IMR-90 (cell line): Measurements from ENCODE around the gene SINHCAF. TPM values are rescaled to one million over a fixed set of nuclear protein-coding genes. Genes with fewer than 3 reads are reported as not detected.

Experiments used
- ATAC-seq: fragments of 200-7000 bp; cut with Tn5 transposase; 2 replicates; pipeline ENCODE4 v1.9.1; 2020; ENCODE audit warnings: low read depth, mild to moderate bottlenecking, moderate library complexity
- BruUV-seq: library from RNA; stranded (reverse); fragments of 400-500 nt; replicated peaks from 2 replicates; lab custom pipeline; 2021; lab: Mats Ljungman, UMichigan
- CTCF ChIA-PET: fragments of 300-600 bp; formaldehyde crosslinking; extraction: SDS; loops from one replicate; lab custom pipeline; 2021; ENCODE audit warnings: antibody characterized with exemption; lab: Yijun Ruan, JAX
- POLR2A ChIA-PET: fragments of 300-600 bp; sonication (Branson Sonifier 250); formaldehyde crosslinking; loops from one replicate; lab custom pipeline; 2022; ENCODE audit warnings: antibody characterized with exemption; ENCODE audit not compliant: unreplicated experiment; lab: Charles Lee
- DNase-seq: peaks from one replicate; pipeline ENCODE4 v3.0.0; 2013
- H2AFZ ChIP-seq: replicated peaks from 2 replicates; pipeline ENCODE3; 2013; ENCODE audit warnings: low read length, mild to moderate bottlenecking; ENCODE audit not compliant: poor library complexity
- H2AK5ac ChIP-seq: 2 replicates; pipeline ENCODE4 v1.6.1; 2013; ENCODE audit warnings: low read depth, low read length, inconsistent platforms
- H2AK9ac ChIP-seq: replicated peaks from 2 replicates; pipeline ENCODE3; 2013; ENCODE audit warnings: mild to moderate bottlenecking, low read depth, low read length, moderate library complexity; ENCODE audit not compliant: poor library complexity
- H2BK120ac ChIP-seq: 2 replicates; pipeline ENCODE4 v1.6.1; 2013; ENCODE audit warnings: low read depth, low read length, inconsistent platforms
- H2BK15ac ChIP-seq: 3 replicates; pipeline ENCODE4 v1.6.1; 2013; ENCODE audit warnings: low read depth, low read length, inconsistent platforms
- H2BK20ac ChIP-seq: 2 replicates; pipeline ENCODE4 v1.6.1; 2013; ENCODE audit warnings: low read depth, mild to moderate bottlenecking, inconsistent platforms, low read length, moderate library complexity
- H2BK5ac ChIP-seq: 2 replicates; pipeline ENCODE4 v1.6.1; 2013; ENCODE audit warnings: mild to moderate bottlenecking, low read depth, low read length, inconsistent platforms; ENCODE audit not compliant: poor library complexity, severe bottlenecking
- H3K14ac ChIP-seq: replicated peaks from 2 replicates; pipeline ENCODE4 v1.6.1; 2013; ENCODE audit warnings: low read depth, low read length, inconsistent platforms
- H3K18ac ChIP-seq: 2 replicates; pipeline ENCODE4 v1.6.1; 2013; ENCODE audit warnings: low read depth, low read length, control low read depth
- H3K23ac ChIP-seq: 2 replicates; pipeline ENCODE4 v1.6.1; 2013; ENCODE audit warnings: low read depth, low read length, inconsistent platforms
- H3K27ac ChIP-seq: 2 replicates; pipeline ENCODE4 v1.5.1; 2013; ENCODE audit warnings: mild to moderate bottlenecking, control low read depth, low read length; ENCODE audit not compliant: insufficient read depth
- H3K27me3 ChIP-seq: 2 replicates; pipeline ENCODE4 v1.6.1; 2013; ENCODE audit warnings: low read length; ENCODE audit not compliant: control insufficient read depth, insufficient read depth
- H3K36me3 ChIP-seq: 2 replicates; pipeline ENCODE4 v1.6.1; 2013; ENCODE audit warnings: low read length, mixed read lengths; ENCODE audit not compliant: control insufficient read depth, insufficient read depth
- H3K4ac ChIP-seq: 2 replicates; pipeline ENCODE4 v1.6.1; 2013; ENCODE audit warnings: low read depth, low read length, inconsistent platforms
- H3K4me1 ChIP-seq: 2 replicates; pipeline ENCODE4 v1.6.1; 2013; ENCODE audit warnings: low read length, mixed read lengths; ENCODE audit not compliant: control insufficient read depth, insufficient read depth
- H3K4me2 ChIP-seq: 2 replicates; pipeline ENCODE4 v1.6.1; 2013; ENCODE audit warnings: low read depth, mild to moderate bottlenecking, control low read depth, low read length, moderate library complexity
- H3K4me3 ChIP-seq: 2 replicates; pipeline ENCODE4 v1.5.1; 2013; ENCODE audit warnings: low read depth, mild to moderate bottlenecking, control low read depth, low read length, moderate library complexity; ENCODE audit not compliant: insufficient read depth
- H3K56ac ChIP-seq: 2 replicates; pipeline ENCODE4 v1.6.1; 2013; ENCODE audit warnings: low read length, inconsistent platforms; ENCODE audit not compliant: insufficient read depth; ENCODE audit errors: extremely low read depth
- H3K79me1 ChIP-seq, 2 experiments: 2 replicates each; pipeline ENCODE4 v1.6.1; 2013; ENCODE audit warnings: low read length in 2 of 2, inconsistent platforms in 1 of 2, low read depth in 1 of 2
- H3K9ac ChIP-seq: 2 replicates; pipeline ENCODE4 v1.6.1; 2013; ENCODE audit warnings: low read depth, low read length, control low read depth
- H3K9me1 ChIP-seq: 2 replicates; pipeline ENCODE4 v1.6.1; 2013; ENCODE audit warnings: low read length, inconsistent platforms; ENCODE audit not compliant: insufficient read depth
- H3K9me3 ChIP-seq: 2 replicates; pipeline ENCODE4 v1.6.1; 2013; ENCODE audit warnings: low read length; ENCODE audit not compliant: control insufficient read depth, insufficient read depth
- H4K20me1 ChIP-seq: 2 replicates; pipeline ENCODE4 v1.6.1; 2013; ENCODE audit warnings: low read length, inconsistent platforms; ENCODE audit not compliant: insufficient read depth
- H4K5ac ChIP-seq: 2 replicates; pipeline ENCODE4 v1.6.1; 2013; ENCODE audit warnings: mild to moderate bottlenecking, low read depth, low read length, control low read depth
- H4K8ac ChIP-seq, 2 experiments: 2 replicates each; pipeline ENCODE4 v1.6.1; 2013; ENCODE audit warnings: low read depth in 2 of 2, low read length in 2 of 2, control low read depth in 1 of 2, inconsistent platforms in 1 of 2
- H4K91ac ChIP-seq: 2 replicates; pipeline ENCODE4 v1.6.1; 2013; ENCODE audit warnings: low read depth, low read length, inconsistent platforms; ENCODE audit not compliant: insufficient read depth
- BHLHE40 ChIP-seq: fragments of 150-350 bp; IDR thresholded peaks from 2 replicates; pipeline ENCODE4 v1.6.1; 2016; ENCODE audit warnings: mild to moderate bottlenecking, low read depth, low read length
- CEBPB ChIP-seq: IDR thresholded peaks from 2 replicates; pipeline ENCODE4 v1.6.1; 2012; ENCODE audit warnings: low read depth, low read length, improper control_type of control experiment
- CHD1 ChIP-seq: IDR thresholded peaks from 2 replicates; pipeline ENCODE4 v1.6.1; 2012; ENCODE audit warnings: low read depth, low read length, improper control_type of control experiment
- CTCF ChIP-seq: conservative IDR thresholded peaks from 2 replicates; pipeline ENCODE4 v1.5.1; 2012; ENCODE audit warnings: mild to moderate bottlenecking, low read depth, low read length, improper control_type of control experiment
- MAFK ChIP-seq: IDR thresholded peaks from 2 replicates; pipeline ENCODE4 v1.6.1; 2012; ENCODE audit warnings: low read depth, low read length, improper control_type of control experiment
- MAZ ChIP-seq: IDR thresholded peaks from 2 replicates; pipeline ENCODE4 v1.6.1; 2012; ENCODE audit warnings: low read depth, mild to moderate bottlenecking, low read length, improper control_type of control experiment, moderate library complexity, borderline replicate concordance
- MXI1 ChIP-seq: IDR thresholded peaks from 2 replicates; pipeline ENCODE4 v1.6.1; 2012; ENCODE audit warnings: low read depth, mild to moderate bottlenecking, low read length, moderate library complexity, borderline replicate concordance
- NFE2L2 ChIP-seq: fragments of 150-350 bp; IDR thresholded peaks from 2 replicates; pipeline ENCODE4 v1.6.1; 2016; ENCODE audit warnings: low read depth, mild to moderate bottlenecking, low read length
- POLR2A ChIP-seq: IDR thresholded peaks from 2 replicates; pipeline ENCODE4 v1.6.1; 2012; ENCODE audit warnings: mild to moderate bottlenecking, low read depth, low read length
- RAD21 ChIP-seq: IDR thresholded peaks from 2 replicates; pipeline ENCODE4 v1.6.1; 2012; ENCODE audit warnings: low read length, improper control_type of control experiment
- SMC3 ChIP-seq: fragments of 150-350 bp; IDR thresholded peaks from 2 replicates; pipeline ENCODE4 v1.6.1; 2016; ENCODE audit warnings: low read depth, mild to moderate bottlenecking, antibody characterized with exemption, low read length, moderate library complexity
- WGBS, 2 experiments: methylation state at CpG; one replicate each; pipeline versions ENCODE4 v1.1.5 to v1.1.7; 2013; ENCODE audit warnings: missing lambda C conversion rate in 2 of 2; ENCODE audit not compliant: insufficient read length in 1 of 2; ENCODE audit errors: extremely low coverage in 2 of 2; 5-methylcytosine and 5-hydroxymethylcytosine counted together
- dilution Hi-C: fragments of 300-500 bp; cut with HindIII; formaldehyde crosslinking; loops from one replicate; pipeline ENCODE4 v1.14.3; 2018; ENCODE audit warnings: low sequenced_read_pairs; ENCODE audit not compliant: unreplicated experiment
- in situ Hi-C: fragments of 300-500 bp; cut with MboI; formaldehyde crosslinking; loops from 3 replicates; pipeline ENCODE4 v1.14.3; 2019; ENCODE audit warnings: low sequenced_read_pairs, inconsistent platforms, mixed read lengths
- intact Hi-C: fragments of 100-400 bp; cut with micrococcal nuclease; formaldehyde crosslinking; loops from 2 replicates; pipeline ENCODE4 v1.10.0; 2022
- polyA plus RNA-seq, 3 experiments: library from polyadenylated mRNA; depleted of rRNA; stranded (reverse); fragments of >200 nt; gene quantifications; 2 replicates each; pipeline ENCODE4 v1.2.3, GENCODE V29; 2012; ENCODE audit warnings: low replicate concordance in 1 of 3
- total RNA-seq: library from RNA; depleted of rRNA; stranded (reverse); fragments of >200 nt; gene quantifications from 2 replicates; pipeline ENCODE4 v1.2.3, GENCODE V29; 2012
- TF ChIP-seq, protein P1 (sequence below): fragments of 150-350 bp; IDR thresholded peaks from 2 replicates; pipeline ENCODE4 v1.6.1; 2016; ENCODE audit warnings: low read depth, mild to moderate bottlenecking, low read length, moderate library complexity, borderline replicate concordance

The SINHCAF gene
- total and polyA plus RNA-seq, 2 of the 4 experiments (the other 2 are of a cell fraction), result 21.6 to 30.8 TPM

DNA sequence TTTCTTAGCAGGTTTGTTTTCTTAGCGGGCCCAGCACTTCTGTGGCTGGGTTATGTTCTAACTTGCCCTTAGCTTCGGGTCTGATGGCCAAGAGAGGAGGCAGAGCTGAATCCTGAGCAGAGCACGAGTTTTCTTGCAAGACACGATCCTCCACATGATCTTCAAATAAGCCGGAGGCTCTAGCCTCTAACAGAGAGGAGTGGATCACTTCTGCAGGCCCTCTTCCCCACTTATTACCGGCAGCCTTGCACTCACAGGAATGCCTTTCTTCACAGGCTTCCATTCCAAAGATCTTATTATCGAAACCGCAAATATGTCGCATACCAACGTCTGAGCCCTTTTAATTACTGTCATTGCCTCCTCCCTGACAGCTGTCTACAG is 79.5 kb downstream of the SINHCAF start:
- DNase-seq (no peak), ATAC-seq (no peak)
- TF ChIP-seq MAFK, result no peak
- TF ChIP-seq, protein P1, sequence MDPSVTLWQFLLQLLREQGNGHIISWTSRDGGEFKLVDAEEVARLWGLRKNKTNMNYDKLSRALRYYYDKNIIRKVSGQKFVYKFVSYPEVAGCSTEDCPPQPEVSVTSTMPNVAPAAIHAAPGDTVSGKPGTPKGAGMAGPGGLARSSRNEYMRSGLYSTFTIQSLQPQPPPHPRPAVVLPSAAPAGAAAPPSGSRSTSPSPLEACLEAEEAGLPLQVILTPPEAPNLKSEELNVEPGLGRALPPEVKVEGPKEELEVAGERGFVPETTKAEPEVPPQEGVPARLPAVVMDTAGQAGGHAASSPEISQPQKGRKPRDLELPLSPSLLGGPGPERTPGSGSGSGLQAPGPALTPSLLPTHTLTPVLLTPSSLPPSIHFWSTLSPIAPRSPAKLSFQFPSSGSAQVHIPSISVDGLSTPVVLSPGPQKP, result no peak
- TF ChIP-seq BHLHE40, result no peak
- no peak for TF ChIP-seq MAZ
- TF ChIP-seq CTCF, result no peak
- TF ChIP-seq NFE2L2, result no peak
- no peak for TF ChIP-seq SMC3
- TF ChIP-seq POLR2A, result no peak
- no peak for TF ChIP-seq CHD1
- no peak for TF ChIP-seq CEBPB
- TF ChIP-seq MXI1, result no peak
- no peak for TF ChIP-seq RAD21
- ChIA-PET POLR2A (no interaction called here), CTCF (no interaction called here)
- dilution Hi-C loops (no loop called here), in situ Hi-C loops (no loop called here), intact Hi-C loops (no loop called here)
- Histone ChIP-seq H3K56ac (no peak overlapping the region), H3K18ac (no peak overlapping the region), H3K4me2 (no peak overlapping the region), H3K9ac (no peak overlapping the region), H3K14ac (no peak overlapping the region), H3K4ac (no peak overlapping the region), H2AFZ (no peak overlapping the region), H3K4me3 (no peak overlapping the region), H3K4me1 (no peaks in the 10 kb centered on the region), H3K9me1 (no peaks in the 10 kb centered on the region), H4K5ac (no peak overlapping the region), H4K91ac (no peak overlapping the region), H4K20me1 (no peaks in the 10 kb centered on the region), H3K27me3 (peaks cover 21% of the 10 kb centered on the region), H2AK9ac (no peak overlapping the region), H3K9me3 (no peaks in the 10 kb centered on the region), H4K8ac (no peak overlapping the region), H3K27ac (no peak overlapping the region), H2BK20ac (no peak overlapping the region), H2BK15ac (no peak overlapping the region), H2AK5ac (no peak overlapping the region), H3K23ac (no peak overlapping the region), H3K36me3 (no peaks in the 10 kb centered on the region), H3K79me1 (no peaks in the 10 kb centered on the region), H2BK5ac (no peak overlapping the region), H2BK120ac (no peak overlapping the region)
- no TSS peak for BruUV-seq
- WGBS, 2 experiments, result 74% methylated on average over 3 of the region's 10 CpGs; no CpG with 5 or more reads in 1 of the 2 experiments
